Measurements from ENCODE around the gene GYPA.
A peak's percentile ranks its signal among the peaks of the same experiment; 100 is the strongest.
"Not testable (repeated sequence)": the region's sequence is repeated elsewhere in the genome, so short reads cannot be mapped to it uniquely, and the experiment has no call there.

GYPA gene

DNA sequence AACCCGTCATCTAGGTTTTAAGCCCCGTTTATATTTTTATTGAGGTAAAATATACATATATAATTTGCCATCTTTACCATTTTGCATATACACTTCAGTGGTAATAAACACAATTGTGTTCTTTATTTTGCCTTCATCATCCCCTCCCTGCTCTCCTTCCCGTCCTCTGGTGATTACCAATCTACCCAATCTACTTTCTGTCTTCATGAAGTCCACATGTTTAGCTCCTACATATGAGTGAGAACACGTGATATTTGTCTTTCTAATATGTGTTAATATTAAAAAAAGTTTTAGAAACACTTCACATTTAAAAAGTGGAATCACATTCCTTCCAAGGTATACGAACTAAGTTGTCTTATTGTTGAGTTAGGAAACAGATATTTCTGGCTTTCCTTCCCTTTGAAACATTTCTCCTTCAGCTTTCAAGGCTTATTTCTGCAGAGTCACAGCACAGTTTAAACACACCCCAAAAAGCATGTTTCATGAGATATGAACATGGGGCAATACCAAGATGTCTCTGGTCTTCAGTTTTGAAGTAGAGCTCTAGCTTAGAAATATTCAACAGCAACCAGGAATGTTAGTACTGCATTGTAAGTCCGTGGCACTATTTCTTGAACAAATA, 35.9 kb downstream of the GYPA start:
- DNase-seq (no peak), ATAC-seq (replicated peaks) (no peak)
- no peaks in the 10 kb centered on the region for H3K4me1 Mint-ChIP-seq
- no peaks in the 10 kb centered on the region for H3K36me3 Mint-ChIP-seq
- H3K4me3 Mint-ChIP-seq, result no peak overlapping the region
- no peaks in the 10 kb centered on the region for H3K9me3 Mint-ChIP-seq
- no peaks in the 10 kb centered on the region for H3K27me3 Mint-ChIP-seq
- H3K27ac Mint-ChIP-seq, result no peak overlapping the region

GRCh38 chr4:144097776-144098175, 42.7 kb downstream of the GYPA start:
- H3K4me3 Mint-ChIP-seq; DNase-seq; ATAC-seq (replicated peaks); H3K27ac Mint-ChIP-seq; H3K27me3 Mint-ChIP-seq; H3K9me3 Mint-ChIP-seq; H3K4me1 Mint-ChIP-seq; H3K36me3 Mint-ChIP-seq: not testable (repeated sequence)

DNA sequence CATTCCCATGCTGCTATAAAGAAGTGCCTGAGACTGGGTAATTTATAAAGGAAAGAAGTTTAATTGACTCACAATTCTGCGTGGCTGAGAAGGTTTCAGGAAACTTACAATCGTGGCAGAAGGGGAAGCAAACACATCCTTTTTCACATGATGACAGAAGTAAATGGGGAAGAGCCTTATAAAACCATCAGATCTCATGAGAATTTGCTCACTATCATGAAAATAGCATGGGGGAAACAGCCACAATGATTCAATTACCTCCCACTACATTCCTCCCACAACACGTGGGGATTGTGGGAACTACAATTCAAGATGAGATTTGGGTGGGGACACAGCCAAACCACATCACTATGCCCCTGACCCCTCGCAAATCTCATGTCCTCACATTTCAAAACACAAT, 46.5 kb downstream of the GYPA start:
- not testable (repeated sequence) for H3K27me3 Mint-ChIP-seq; H3K27ac Mint-ChIP-seq; ATAC-seq (replicated peaks); H3K36me3 Mint-ChIP-seq; H3K4me1 Mint-ChIP-seq; H3K4me3 Mint-ChIP-seq; H3K9me3 Mint-ChIP-seq; DNase-seq

- ATAC-seq (replicated peaks); DNase-seq; H3K9me3 Mint-ChIP-seq; H3K4me1 Mint-ChIP-seq; H3K27ac Mint-ChIP-seq; H3K36me3 Mint-ChIP-seq; H3K4me3 Mint-ChIP-seq; H3K27me3 Mint-ChIP-seq: not testable (repeated sequence)
These were observed 49.3 kb downstream of the GYPA start for GRCh38 chr4:144091181-144091580.

GRCh38 chr4:144090744-144091143, 49.8 kb downstream of the GYPA start:
- Mint-ChIP-seq H3K27ac (no peak overlapping the region), H3K27me3 (no peaks in the 10 kb centered on the region), H3K4me3 (no peak overlapping the region), H3K4me1 (peaks cover 0 to 5% of the 10 kb centered on the region in 2 donors), H3K36me3 (no peaks in the 10 kb centered on the region), H3K9me3 (peaks cover 0 to 2% of the 10 kb centered on the region in 2 donors)
- peak in 1 of 2 donors; percentile 14 for ATAC-seq (replicated peaks)
- DNase-seq, result no peak

DNA sequence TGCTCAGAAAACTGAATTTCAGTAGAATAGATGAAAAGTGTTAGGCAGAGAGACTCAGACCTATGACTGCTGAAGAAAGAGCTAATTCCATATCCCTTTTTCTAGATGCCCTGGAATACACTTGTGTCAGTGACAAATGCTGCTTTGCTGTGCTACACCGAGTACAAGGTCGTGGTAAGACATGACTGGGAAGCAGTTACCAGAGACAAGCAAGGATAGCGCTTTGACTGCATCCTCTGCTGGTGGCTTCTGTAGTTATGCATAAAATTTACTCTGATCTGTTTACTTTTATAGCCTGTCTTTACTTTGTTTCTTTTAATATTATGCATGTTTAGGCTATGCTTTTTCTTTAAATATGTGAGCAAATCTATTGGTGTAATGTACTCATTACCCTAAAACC, 58.5 kb downstream of the GYPA start:
- H3K4me3 Mint-ChIP-seq; ATAC-seq (replicated peaks); H3K27me3 Mint-ChIP-seq; H3K9me3 Mint-ChIP-seq; H3K4me1 Mint-ChIP-seq; H3K27ac Mint-ChIP-seq; H3K36me3 Mint-ChIP-seq; DNase-seq: not testable (repeated sequence)

GRCh38 chr4:144080135-144080534, 60.4 kb downstream of the GYPA start:
- not testable (repeated sequence) for H3K4me1 Mint-ChIP-seq; DNase-seq; H3K27ac Mint-ChIP-seq; H3K4me3 Mint-ChIP-seq; ATAC-seq (replicated peaks); H3K36me3 Mint-ChIP-seq; H3K9me3 Mint-ChIP-seq; H3K27me3 Mint-ChIP-seq

DNA sequence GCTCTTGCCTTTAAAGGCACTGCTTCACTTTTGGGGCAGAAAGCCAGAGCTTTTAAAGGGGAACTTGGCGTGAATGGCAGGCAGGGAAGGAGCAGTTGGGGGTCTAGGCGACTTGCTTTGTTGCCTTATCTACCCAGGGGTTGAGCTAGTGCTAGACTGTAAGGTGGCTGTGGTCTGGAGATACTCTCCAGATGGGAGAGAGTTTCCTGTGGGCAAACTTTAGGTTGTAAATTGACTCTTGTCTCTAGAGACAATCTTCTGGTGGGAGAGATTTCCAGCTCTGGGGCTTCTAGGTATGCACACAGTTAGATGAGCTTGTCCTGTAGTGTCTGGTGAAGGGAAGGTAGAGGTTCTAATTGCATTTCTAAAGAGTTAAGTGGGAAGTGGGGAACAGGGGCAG, 61.8 kb downstream of the GYPA start:
- not testable (repeated sequence) for H3K27me3 Mint-ChIP-seq; H3K4me3 Mint-ChIP-seq; DNase-seq; H3K9me3 Mint-ChIP-seq; H3K36me3 Mint-ChIP-seq; H3K27ac Mint-ChIP-seq; ATAC-seq (replicated peaks); H3K4me1 Mint-ChIP-seq

GRCh38 chr4:144061556-144061955, 79.0 kb downstream of the GYPA start:
- not testable (repeated sequence) for H3K27me3 Mint-ChIP-seq; ATAC-seq (replicated peaks); H3K36me3 Mint-ChIP-seq; H3K9me3 Mint-ChIP-seq; H3K4me3 Mint-ChIP-seq; DNase-seq; H3K4me1 Mint-ChIP-seq
- H3K27ac Mint-ChIP-seq, result peak overlapping the region; percentile 37

DNA sequence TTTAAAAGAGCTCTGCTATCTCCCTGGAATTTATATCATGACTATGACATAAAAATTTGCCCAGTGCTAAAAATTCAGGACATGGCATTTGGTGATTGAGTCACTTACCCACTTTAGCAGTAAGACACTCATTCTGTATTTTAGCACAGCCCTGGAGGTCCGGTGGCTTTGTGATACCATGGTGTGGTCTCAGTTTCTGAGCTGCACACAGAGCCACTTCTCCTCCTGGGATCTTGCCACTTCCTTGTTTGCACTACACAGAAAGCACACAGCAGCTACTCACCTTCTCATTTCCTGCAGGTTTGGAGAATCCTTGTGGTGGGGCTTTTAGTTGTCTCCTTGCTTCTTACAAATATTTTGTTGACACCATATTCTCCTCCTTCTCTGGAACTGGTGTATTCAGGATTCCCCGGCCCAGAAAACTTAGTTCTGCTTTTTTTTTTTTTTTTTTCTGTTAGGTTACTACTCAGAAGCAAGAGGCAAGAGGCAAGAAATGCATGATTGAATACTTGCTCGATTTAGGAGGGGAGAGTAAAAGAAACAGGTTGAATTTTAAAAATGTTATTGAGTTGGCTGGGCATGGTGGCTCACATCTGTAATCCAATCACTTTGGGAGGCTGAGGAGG, 80.2 kb downstream of the GYPA start:
- H3K36me3 Mint-ChIP-seq, H3K9me3 Mint-ChIP-seq, H3K4me1 Mint-ChIP-seq, H3K27ac Mint-ChIP-seq, H3K4me3 Mint-ChIP-seq, DNase-seq, H3K27me3 Mint-ChIP-seq: not testable (repeated sequence)
- peak; percentile 64 to 84 for ATAC-seq (replicated peaks)
